Measurements from ENCODE around the gene NFYC.
"Not testable (repeated sequence)": the region's sequence is repeated elsewhere in the genome, so short reads cannot be mapped to it uniquely, and the experiment has no call there.

NFYC gene

GRCh38 chr1:40665335-40666171 is 26.0 kb upstream of the NFYC start, which contains the start of gene RIMS3:
TSS of gene RIMS3 (minus strand) at chr1:40665682. CDS start at chr1:40641925, 23,757 bp downstream.
- DNase-seq: peak; percentile 84

GRCh38 chr1:40668769-40669525 is 22.6 kb upstream of the NFYC start:
- peak; percentile 88 for DNase-seq

- no peak for DNase-seq
Measured at GRCh38 chr1:40673452-40673851, 18.1 kb upstream of the NFYC start.

- DNase-seq: no peak
Measured at GRCh38 chr1:40676501-40676900, 15.0 kb upstream of the NFYC start.

GRCh38 chr1:40679165-40679953 is 12.1 kb upstream of the NFYC start:
- no peak for DNase-seq

GRCh38 chr1:40684669-40685068 is 6.8 kb upstream of the NFYC start:
- DNase-seq: no peak

- DNase-seq: no peak
Measured at GRCh38 chr1:40687059-40687458, 4.4 kb upstream of the NFYC start.

- DNase-seq: no peak
Measured at GRCh38 chr1:40687661-40688060, 3.8 kb upstream of the NFYC start.

- no peak for DNase-seq
Measured at GRCh38 chr1:40689737-40690136, 1.8 kb upstream of the NFYC start.

- no peak for DNase-seq
Measured at GRCh38 chr1:40690771-40691537, 550 bp upstream of the NFYC start.

- DNase-seq: no peak
Measured at GRCh38 chr1:40692429-40692895, 958 bp downstream of the NFYC start.

- DNase-seq: no peak
Measured at GRCh38 chr1:40693425-40693824, 1.9 kb downstream of the NFYC start.

GRCh38 chr1:40694353-40694874 is 2.9 kb downstream of the NFYC start:
- no peak for DNase-seq

- no peak for DNase-seq
Measured at GRCh38 chr1:40696294-40696693, 4.8 kb downstream of the NFYC start.

GRCh38 chr1:40697436-40697835 is 5.9 kb downstream of the NFYC start:
- DNase-seq: no peak

GRCh38 chr1:40699787-40700186 is 8.3 kb downstream of the NFYC start:
- DNase-seq: no peak

GRCh38 chr1:40701684-40702083 is 10.2 kb downstream of the NFYC start:
- DNase-seq: no peak

GRCh38 chr1:40702810-40703209 is 11.3 kb downstream of the NFYC start:
- not testable (repeated sequence) for DNase-seq

GRCh38 chr1:40703316-40703715 is 11.8 kb downstream of the NFYC start:
- DNase-seq: no peak

- DNase-seq: no peak
Measured at GRCh38 chr1:40704817-40705733, 13.6 kb downstream of the NFYC start.

GRCh38 chr1:40706626-40707025 is 15.1 kb downstream of the NFYC start:
- DNase-seq: no peak

Data from CD4-positive, alpha-beta T cell treated with Interleukin-17A for 4 hours (primary cell).